T-cell (primary cell): Measurements from ENCODE around the gene DEDD2. TPM values are rescaled to one million over a fixed set of nuclear protein-coding genes. Genes with fewer than 3 reads are reported as not detected.

Experiments
- ATAC-seq, 4 experiments: fragments of 200-7000 bp in 3 of 4; fragments of 150-1000 bp in 1 of 4; cut with Tn5 transposase; replicated peaks in 1 of 4; 1 replicate in 3 of 4; 2 replicates in 1 of 4; pipeline ENCODE4 v1.10.0; 2021; ENCODE audit warnings: moderate library complexity in 3 of 4, mild to moderate bottlenecking in 2 of 4, moderate number of reproducible peaks in 1 of 4
- CTCF ChIA-PET, 2 donors: fragments of 300-600 bp; sonication (Branson Sonifier 250); formaldehyde crosslinking; loops; one replicate each; lab custom pipeline; 2022; ENCODE audit warnings: antibody characterized with exemption in 2 of 2; lab: Charles Lee
- POLR2A ChIA-PET, 2 donors: fragments of 300-600 bp; sonication (Branson Sonifier 250); formaldehyde crosslinking; loops; one replicate each; lab custom pipeline; 2022; ENCODE audit warnings: antibody characterized with exemption in 2 of 2; lab: Charles Lee
- DNase-seq, 35 experiments: peaks; one replicate each; pipeline versions ENCODE4 v3.0.0 to v3.0.0-alpha.2; 2013 to 2023
- H3K27ac ChIP-seq: one replicate; pipeline ENCODE4 v1.5.1; 2013; ENCODE audit warnings: low read length
- H3K27me3 ChIP-seq, 2 experiments: replicated peaks in 1 of 2; 1 replicate in 1 of 2; 2 replicates in 1 of 2; pipeline versions ENCODE4 v1.6.1 to v1.7.0; 2013; ENCODE audit warnings: low read length in 1 of 2, mixed read lengths in 1 of 2; ENCODE audit not compliant: control insufficient read depth in 2 of 2, insufficient read depth in 2 of 2; ENCODE audit errors: extremely low read depth in 1 of 2
- H3K36me3 ChIP-seq, 2 donors: 1 replicate in 1 of 2; 2 replicates in 1 of 2; pipeline versions ENCODE4 v1.6.1 to v1.7.0; 2013; ENCODE audit warnings: low read length in 1 of 2; ENCODE audit not compliant: control insufficient read depth in 2 of 2, insufficient read depth in 1 of 2; ENCODE audit errors: extremely low read depth in 1 of 2
- H3K4me1 ChIP-seq, 2 experiments: 1 replicate in 1 of 2; 2 replicates in 1 of 2; pipeline versions ENCODE4 v1.6.1 to v1.7.0; 2013; ENCODE audit warnings: low read length in 2 of 2, mixed read lengths in 1 of 2; ENCODE audit not compliant: insufficient read depth in 2 of 2, control insufficient read depth in 1 of 2; ENCODE audit errors: extremely low read depth in 1 of 2
- H3K4me3 ChIP-seq, 2 donors: 1 replicate in 1 of 2; 2 replicates in 1 of 2; pipeline versions ENCODE4 v1.5.1 to v1.7.0; 2013; ENCODE audit warnings: mild to moderate bottlenecking in 2 of 2, low read length in 1 of 2, moderate library complexity in 1 of 2; ENCODE audit not compliant: control insufficient read depth in 1 of 2; ENCODE audit errors: extremely low read depth in 1 of 2
- H3K9me3 ChIP-seq: 2 replicates; pipeline ENCODE4 v1.7.0; 2013
- H3K27ac Mint-ChIP-seq, 2 donors: one replicate each; pipeline ENCODE4 v1.8.0; 2020 to 2021; ENCODE audit warnings: mild to moderate bottlenecking in 2 of 2, mixed read lengths in 2 of 2
- H3K27me3 Mint-ChIP-seq, 2 donors: one replicate each; pipeline ENCODE4 v1.8.0; 2021 to 2022; ENCODE audit warnings: mixed read lengths in 2 of 2
- H3K36me3 Mint-ChIP-seq: one replicate; pipeline ENCODE4 v1.8.0; 2021; ENCODE audit warnings: mixed read lengths
- H3K4me1 Mint-ChIP-seq, 3 donors: one replicate each; pipeline ENCODE4 v1.8.0; 2020 to 2022; ENCODE audit warnings: mixed read lengths in 3 of 3, mild to moderate bottlenecking in 1 of 3
- H3K4me3 Mint-ChIP-seq, 3 donors: one replicate each; pipeline ENCODE4 v1.8.0; 2020 to 2022; ENCODE audit warnings: mild to moderate bottlenecking in 3 of 3, mixed read lengths in 3 of 3, moderate library complexity in 3 of 3
- H3K9me3 Mint-ChIP-seq, 3 donors: one replicate each; pipeline ENCODE4 v1.8.0; 2020 to 2022; ENCODE audit warnings: mixed read lengths in 3 of 3
- WGBS: methylation state at CpG from one replicate; pipeline ENCODE4 v1.1.5; 2013; ENCODE audit warnings: missing lambda C conversion rate; ENCODE audit not compliant: insufficient coverage; 5-methylcytosine and 5-hydroxymethylcytosine counted together
- total RNA-seq, 35 experiments: library from RNA in 6 of 35; stranded (reverse) in 6 of 35; fragments of 120-200 nt in 1 of 35; gene quantifications; one replicate each; pipeline versions ENCODE4 v1.2.1 to v1.2.4 and lab custom pipeline; 2013 to 2026

The DEDD2 gene
- total RNA-seq, 5 donors from 2014 or later (not counting 1 experiment from before 2014, with no cell fraction given), result 67.6 to 82.8 (median 71.0) TPM

DNA sequence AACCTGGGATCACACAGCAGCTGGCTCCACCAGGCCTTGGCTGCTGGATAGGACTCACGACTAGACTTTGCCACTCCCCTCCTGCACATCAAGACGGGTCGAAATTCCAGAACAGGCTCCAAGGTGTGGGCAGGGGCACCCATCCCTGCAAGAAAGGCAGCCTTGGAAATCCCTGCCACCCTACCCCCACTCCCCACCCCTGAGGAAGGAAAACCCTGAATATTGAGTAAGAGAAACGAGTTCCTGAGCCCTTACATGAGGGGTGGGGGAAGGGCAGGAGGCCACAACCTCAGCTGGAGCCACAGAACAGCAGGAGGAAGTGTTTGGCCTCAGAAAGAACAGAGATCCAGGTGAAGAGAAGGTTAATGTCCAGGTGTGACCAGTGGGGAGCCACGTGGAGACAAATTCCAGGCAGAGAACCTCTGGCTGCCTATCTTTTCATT is 20.1 kb downstream of the DEDD2 start:
- WGBS, result 0% methylated on average over 2 of the region's 5 CpGs
- Histone ChIP-seq H3K36me3 (peaks cover 0 to 32% of the 10 kb centered on the region in 2 donors), H3K27ac (peak overlapping the region; percentile 8), H3K4me3 (peak overlapping the region in 1 of 2 donors; percentile 2), H3K27me3 (no peaks in the 10 kb centered on the region), H3K4me1 (peaks cover 51 to 74% of the 10 kb centered on the region in 2 experiments), H3K9me3 (no peaks in the 10 kb centered on the region)
- H3K9me3 Mint-ChIP-seq, result peaks cover 0 to 4% (median 0%) of the 10 kb centered on the region in 3 donors
- H3K27ac Mint-ChIP-seq, result peak overlapping the region; percentile 11 to 67
- H3K4me1 Mint-ChIP-seq, result peaks cover 74 to 79% (median 78%) of the 10 kb centered on the region in 3 donors
- H3K4me3 Mint-ChIP-seq, result peak overlapping the region in 1 of 3 donors; percentile 94
- DNase-seq (no peak), ATAC-seq (no peak)
- CTCF ChIA-PET, result no interaction called here
- peaks cover 34% of the 10 kb centered on the region for H3K36me3 Mint-ChIP-seq
- H3K27me3 Mint-ChIP-seq, result no peaks in the 10 kb centered on the region
- POLR2A ChIA-PET, result interaction anchor here in 1 of 2 donors (0.7 kb wide), 1 partner anchor 7 kb away, joined by 9 read pairs; no protein-coding TSS in a partner anchor

- Histone ChIP-seq H3K4me3 (no peak overlapping the region), H3K4me1 (peaks cover 49 to 72% of the 10 kb centered on the region in 2 experiments), H3K27me3 (no peaks in the 10 kb centered on the region), H3K36me3 (peaks cover 0 to 28% of the 10 kb centered on the region in 2 donors), H3K9me3 (no peaks in the 10 kb centered on the region), H3K27ac (peak overlapping the region; percentile 8)
- Mint-ChIP-seq H3K9me3 (peaks cover 0 to 4% (median 0%) of the 10 kb centered on the region in 3 donors), H3K4me1 (peaks cover 74 to 79% (median 78%) of the 10 kb centered on the region in 3 donors), H3K27ac (peak overlapping the region in 1 of 2 donors; percentile 52), H3K4me3 (peak overlapping the region in 1 of 3 donors; percentile 30), H3K27me3 (no peaks in the 10 kb centered on the region), H3K36me3 (peaks cover 30% of the 10 kb centered on the region)
- CTCF ChIA-PET, result no interaction called here
- WGBS, result 95% methylated on average over 42 of the region's 47 CpGs
- DNase-seq (no peak), ATAC-seq (no peak)
- POLR2A ChIA-PET, result no interaction called here
These were observed 21.2 kb downstream of the DEDD2 start for GRCh38 chr19:42196011-42197001.

DNA sequence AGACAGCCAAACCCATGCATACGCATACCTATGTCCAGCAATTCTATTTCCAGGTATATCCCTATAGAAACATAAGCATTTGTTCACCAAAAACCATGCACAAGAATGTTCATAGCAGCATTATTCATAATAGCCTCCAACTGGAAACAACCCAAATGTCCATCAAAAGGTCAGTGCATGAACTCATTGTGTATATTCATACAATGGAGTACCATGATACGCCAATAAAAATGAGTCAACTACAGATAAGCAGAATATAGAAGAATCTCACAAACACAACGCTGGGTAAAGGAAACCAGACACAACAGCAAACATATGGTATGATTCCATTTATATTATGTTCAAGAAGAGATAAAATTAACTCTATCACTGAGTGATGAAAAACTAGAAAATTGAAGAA is 23.8 kb downstream of the DEDD2 start:
- ChIA-PET POLR2A (no interaction called here), CTCF (interaction anchor here (0.6 to 0.8 kb wide), 2 partner anchors 21 to 137 kb away, joined by 4 read pairs; no protein-coding TSS in a partner anchor)
- H3K27ac Mint-ChIP-seq, result peak overlapping the region in 1 of 2 donors; percentile 34
- no peaks in the 10 kb centered on the region for H3K27me3 ChIP-seq
- H3K27me3 Mint-ChIP-seq, result no peaks in the 10 kb centered on the region
- H3K4me1 Mint-ChIP-seq, result peaks cover 57 to 78% (median 70%) of the 10 kb centered on the region in 3 donors
- no peaks in the 10 kb centered on the region for H3K9me3 ChIP-seq
- no peak for DNase-seq
- H3K36me3 ChIP-seq, result peaks cover 0 to 18% of the 10 kb centered on the region in 2 donors
- no peak overlapping the region for H3K4me3 ChIP-seq
- WGBS, result 100% methylated on average over 1 of the region's 3 CpGs
- H3K4me1 ChIP-seq, result peaks cover 25 to 56% of the 10 kb centered on the region in 2 experiments
- H3K4me3 Mint-ChIP-seq, result peak overlapping the region in 1 of 3 donors; percentile 61
- H3K27ac ChIP-seq, result no peak overlapping the region
- peaks cover 27% of the 10 kb centered on the region for H3K36me3 Mint-ChIP-seq
- no peak for ATAC-seq
- H3K9me3 Mint-ChIP-seq, result peaks cover 0 to 4% (median 0%) of the 10 kb centered on the region in 3 donors

- no peak overlapping the region for H3K27ac Mint-ChIP-seq
- peaks cover 54 to 77% (median 68%) of the 10 kb centered on the region in 3 donors for H3K4me1 Mint-ChIP-seq
- CTCF ChIA-PET, result interaction anchor here in 1 of 2 donors (0.6 kb wide), 1 partner anchor 21 kb away, joined by 4 read pairs; no protein-coding TSS in a partner anchor
- Histone ChIP-seq H3K36me3 (peaks cover 0 to 14% of the 10 kb centered on the region in 2 donors), H3K27ac (no peak overlapping the region), H3K9me3 (no peaks in the 10 kb centered on the region), H3K27me3 (no peaks in the 10 kb centered on the region), H3K4me1 (peaks cover 21 to 53% of the 10 kb centered on the region in 2 experiments), H3K4me3 (no peak overlapping the region)
- WGBS, result no CpG with 5 or more reads among the region's 1 CpG
- POLR2A ChIA-PET, result no interaction called here
- H3K4me3 Mint-ChIP-seq, result no peak overlapping the region
- H3K27me3 Mint-ChIP-seq, result no peaks in the 10 kb centered on the region
- no peak for DNase-seq
- H3K9me3 Mint-ChIP-seq, result peaks cover 0 to 4% (median 0%) of the 10 kb centered on the region in 3 donors
- no peak for ATAC-seq
- peaks cover 24% of the 10 kb centered on the region for H3K36me3 Mint-ChIP-seq
These were observed 24.2 kb downstream of the DEDD2 start for GRCh38 chr19:42193294-42193693.

- ChIA-PET CTCF (no interaction called here), POLR2A (no interaction called here)
- DNase-seq (no peak), ATAC-seq (peak in 3 of 4 experiments; percentile 50 to 67 (median 56))
- H3K36me3 ChIP-seq, result peaks cover 0 to 9% of the 10 kb centered on the region in 2 donors
- 85% methylated on average over 1 of the region's 3 CpGs for WGBS
- Mint-ChIP-seq H3K4me3 (no peak overlapping the region), H3K27me3 (no peaks in the 10 kb centered on the region), H3K36me3 (peaks cover 18% of the 10 kb centered on the region), H3K9me3 (peaks cover 0 to 4% (median 0%) of the 10 kb centered on the region in 3 donors), H3K4me1 (peaks cover 47 to 68% (median 59%) of the 10 kb centered on the region in 3 donors), H3K27ac (peak overlapping the region in 1 of 2 donors; percentile 74)
- H3K4me1 ChIP-seq, result peaks cover 9 to 39% of the 10 kb centered on the region in 2 experiments
- no peak overlapping the region for H3K4me3 ChIP-seq
- no peaks in the 10 kb centered on the region for H3K27me3 ChIP-seq
- no peaks in the 10 kb centered on the region for H3K9me3 ChIP-seq
- no peak overlapping the region for H3K27ac ChIP-seq
These were observed 25.6 kb downstream of the DEDD2 start for GRCh38 chr19:42191855-42192254.

- DNase-seq, result no peak
- Mint-ChIP-seq H3K27ac (peak overlapping the region; percentile 61 to 74), H3K36me3 (peaks cover 13% of the 10 kb centered on the region), H3K4me3 (no peak overlapping the region), H3K4me1 (peaks cover 46 to 66% (median 58%) of the 10 kb centered on the region in 3 donors), H3K27me3 (no peaks in the 10 kb centered on the region), H3K9me3 (peaks cover 0 to 4% (median 0%) of the 10 kb centered on the region in 3 donors)
- WGBS, result 91% methylated on average over 1 of the region's 1 CpG
- ChIA-PET POLR2A (no interaction called here), CTCF (no interaction called here)
- ATAC-seq, result no peak
- no peak overlapping the region for H3K27ac ChIP-seq
- no peaks in the 10 kb centered on the region for H3K9me3 ChIP-seq
- peaks cover 0 to 5% of the 10 kb centered on the region in 2 donors for H3K36me3 ChIP-seq
- no peaks in the 10 kb centered on the region for H3K27me3 ChIP-seq
- H3K4me1 ChIP-seq, result peaks cover 9 to 35% of the 10 kb centered on the region in 2 experiments
- no peak overlapping the region for H3K4me3 ChIP-seq
These were observed 26.1 kb downstream of the DEDD2 start for GRCh38 chr19:42191330-42191729.
